HEK293T (cell line): ENCODE data around the gene ATP1A2.

Experiments used
- CTCF ChIA-PET: fragments of 350-600 bp; formaldehyde crosslinking; extraction: SDS; loops from one replicate; lab custom pipeline; 2021; ENCODE audit warnings: antibody characterized with exemption, inconsistent platforms; lab: Yijun Ruan, JAX
- POLR2A ChIA-PET: fragments of 350-600 bp; formaldehyde crosslinking; extraction: SDS; loops from one replicate; lab custom pipeline; 2020; ENCODE audit warnings: antibody characterized with exemption, inconsistent platforms; lab: Yijun Ruan, JAX
- DNase-seq: peaks from one replicate; pipeline ENCODE4 v3.0.0; 2012; ENCODE audit warnings: mixed read lengths; ENCODE audit errors: extremely low spot score
- ARNT ChIP-seq: fragments of 450-650 bp; IDR thresholded peaks from 2 replicates; pipeline ENCODE4 v1.6.1; 2017; ENCODE audit warnings: mild to moderate bottlenecking
- BHLHE40 ChIP-seq: fragments of 450-650 bp; IDR thresholded peaks from 2 replicates; pipeline ENCODE4 v1.6.1; 2016; ENCODE audit warnings: mild to moderate bottlenecking, moderate library complexity, borderline replicate concordance
- CTBP1 ChIP-seq: fragments of 450-650 bp; IDR thresholded peaks from 2 replicates; pipeline ENCODE4 v1.6.1; 2016; ENCODE audit warnings: borderline replicate concordance
- ELF4 ChIP-seq: fragments of 450-650 bp; IDR thresholded peaks from 2 replicates; pipeline ENCODE4 v1.6.1; 2017; ENCODE audit warnings: antibody characterized with exemption
- FOXA1 ChIP-seq: fragments of 450-650 bp; IDR thresholded peaks from 2 replicates; pipeline ENCODE4 v1.6.1; 2016; ENCODE audit warnings: mild to moderate bottlenecking
- FOXK2 ChIP-seq: fragments of 450-650 bp; IDR thresholded peaks from 2 replicates; pipeline ENCODE4 v1.6.1; 2016; ENCODE audit warnings: mild to moderate bottlenecking
- FOXM1 ChIP-seq: fragments of 450-650 bp; IDR thresholded peaks from 2 replicates; pipeline ENCODE4 v1.6.1; 2017; ENCODE audit warnings: mild to moderate bottlenecking, borderline replicate concordance
- HDGF ChIP-seq: fragments of 450-650 bp; IDR thresholded peaks from 2 replicates; pipeline ENCODE4 v1.6.1; 2017; ENCODE audit warnings: antibody characterized with exemption, borderline replicate concordance
- L3MBTL2 ChIP-seq: fragments of 450-650 bp; conservative IDR thresholded peaks from 2 replicates; pipeline ENCODE4 v1.6.1; 2016; ENCODE audit warnings: mild to moderate bottlenecking
- LEF1 ChIP-seq: fragments of 450-650 bp; IDR thresholded peaks from 2 replicates; pipeline ENCODE4 v1.6.1; 2017; ENCODE audit warnings: mild to moderate bottlenecking, borderline replicate concordance
- NFRKB ChIP-seq: fragments of 450-650 bp; IDR thresholded peaks from 2 replicates; pipeline ENCODE4 v1.6.1; 2016; ENCODE audit warnings: mild to moderate bottlenecking, moderate library complexity
- SP1 ChIP-seq: fragments of 450-650 bp; IDR thresholded peaks from 2 replicates; pipeline ENCODE4 v1.6.1; 2017
- SUZ12 ChIP-seq: fragments of 450-650 bp; IDR thresholded peaks from 2 replicates; pipeline ENCODE4 v1.6.1; 2016; ENCODE audit warnings: mild to moderate bottlenecking
- TARDBP ChIP-seq: fragments of 450-650 bp; IDR thresholded peaks from 2 replicates; pipeline ENCODE4 v1.6.1; 2016
- ZNF384 ChIP-seq: fragments of 450-650 bp; IDR thresholded peaks from 2 replicates; pipeline ENCODE4 v1.6.1; 2016
- TF ChIP-seq, protein P1 (sequence below): fragments of 450-650 bp; IDR thresholded peaks from 2 replicates; pipeline ENCODE4 v1.6.1; 2016

The ATP1A2 gene

GRCh38 chr1:160149233-160149632, 33.7 kb downstream of the ATP1A2 start:
- no peak for DNase-seq
- ChIA-PET CTCF (no interaction called here), POLR2A (no interaction called here)
- TF ChIP-seq ZNF384 (no peak), LEF1 (no peak)

- no peak for DNase-seq
- ChIA-PET POLR2A (no interaction called here), CTCF (no interaction called here)
Observed at GRCh38 chr1:160149716-160150115, 34.2 kb downstream of the ATP1A2 start.

GRCh38 chr1:160151303-160151702, 35.7 kb downstream of the ATP1A2 start, which contains the start of gene ATP1A4:
Gene ATP1A4 (plus strand): TSS chr1:160151603. CDS start chr1:160152041, 438 bp downstream.
- TF ChIP-seq ARNT (no peak), L3MBTL2 (no peak), TARDBP (no peak), BHLHE40 (no peak), FOXA1 (no peak)
- ChIA-PET POLR2A (no interaction called here), CTCF (interaction anchor here (0.6 kb wide), 1 partner anchor 515 kb away, joined by 6 read pairs; no protein-coding TSS in a partner anchor)
- DNase-seq, result no peak

More at GRCh38 chr1:160149716-160150115, 34.2 kb downstream of the ATP1A2 start:
- no peak for TF ChIP-seq ELF4
- no peak for TF ChIP-seq ARNT
- TF ChIP-seq HDGF, result no peak
- no peak for TF ChIP-seq SP1
- no peak for TF ChIP-seq L3MBTL2
- TF ChIP-seq ZNF384, result no peak
- no peak for TF ChIP-seq FOXA1
- TF ChIP-seq SUZ12, result no peak
- TF ChIP-seq, protein P1, sequence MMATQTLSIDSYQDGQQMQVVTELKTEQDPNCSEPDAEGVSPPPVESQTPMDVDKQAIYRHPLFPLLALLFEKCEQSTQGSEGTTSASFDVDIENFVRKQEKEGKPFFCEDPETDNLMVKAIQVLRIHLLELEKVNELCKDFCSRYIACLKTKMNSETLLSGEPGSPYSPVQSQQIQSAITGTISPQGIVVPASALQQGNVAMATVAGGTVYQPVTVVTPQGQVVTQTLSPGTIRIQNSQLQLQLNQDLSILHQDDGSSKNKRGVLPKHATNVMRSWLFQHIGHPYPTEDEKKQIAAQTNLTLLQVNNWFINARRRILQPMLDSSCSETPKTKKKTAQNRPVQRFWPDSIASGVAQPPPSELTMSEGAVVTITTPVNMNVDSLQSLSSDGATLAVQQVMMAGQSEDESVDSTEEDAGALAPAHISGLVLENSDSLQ, result no peak

DNA sequence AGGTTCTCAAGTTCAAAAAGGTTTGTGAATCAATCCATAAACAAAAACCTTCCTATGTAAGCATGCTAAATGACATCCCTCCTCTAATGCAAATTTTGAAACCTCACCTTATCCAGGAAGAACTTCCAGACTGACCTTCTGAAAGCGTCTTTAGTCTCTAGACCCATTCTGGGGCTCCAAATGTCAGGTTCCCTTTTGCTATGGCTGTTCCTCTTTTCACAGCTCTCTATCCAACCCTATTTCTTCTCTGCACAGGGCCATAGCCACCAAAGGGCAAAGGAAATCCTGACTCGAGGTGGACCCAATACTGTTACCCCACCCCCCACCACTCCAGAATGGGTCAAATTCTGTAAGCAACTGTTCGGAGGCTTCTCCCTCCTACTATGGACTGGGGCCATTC, 39.2 kb downstream of the ATP1A2 start:
- POLR2A ChIA-PET, result no interaction called here
- CTCF ChIA-PET, result no interaction called here
- DNase-seq, result no peak
- TF ChIP-seq ARNT, result no peak
- TF ChIP-seq HDGF, result no peak
- TF ChIP-seq CTBP1, result no peak
- no peak for TF ChIP-seq TARDBP
- no peak for TF ChIP-seq LEF1
- no peak for TF ChIP-seq BHLHE40
- no peak for TF ChIP-seq FOXM1

DNA sequence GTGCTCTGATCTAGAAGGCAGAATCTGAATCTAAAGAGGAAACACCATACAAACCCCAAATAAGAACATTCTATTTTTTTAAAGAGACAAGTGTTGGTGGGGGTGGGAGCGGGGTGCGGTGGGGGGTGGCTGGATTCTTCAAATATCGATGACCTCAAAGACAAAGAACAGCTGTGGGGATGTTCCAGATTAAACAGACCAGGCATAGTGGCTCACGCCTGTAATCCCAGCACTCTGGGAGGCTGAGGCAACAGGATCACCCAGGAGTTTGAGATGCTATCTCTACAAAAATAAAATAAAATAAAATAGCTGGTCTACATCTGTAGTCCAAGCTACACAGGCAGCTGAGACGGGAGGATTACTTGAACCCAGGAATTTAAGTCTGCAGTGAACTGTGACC, 40.8 kb downstream of the ATP1A2 start:
- DNase-seq, result no peak
- CTCF ChIA-PET, result interaction anchor here (1.0 kb wide), 1 partner anchor 136 kb away, joined by 3 read pairs; no protein-coding TSS in a partner anchor
- TF ChIP-seq LEF1, result no peak
- TF ChIP-seq L3MBTL2, result no peak
- TF ChIP-seq SP1, result no peak
- no peak for TF ChIP-seq TARDBP
- TF ChIP-seq BHLHE40, result no peak
- TF ChIP-seq ZNF384, result no peak
- no peak for TF ChIP-seq FOXA1
- no peak for TF ChIP-seq ELF4
- TF ChIP-seq FOXK2, result no peak
- TF ChIP-seq CTBP1, result no peak
- TF ChIP-seq, protein P1, result no peak
- no peak for TF ChIP-seq ARNT
- TF ChIP-seq SUZ12, result no peak
- no peak for TF ChIP-seq HDGF
- POLR2A ChIA-PET, result no interaction called here

DNA sequence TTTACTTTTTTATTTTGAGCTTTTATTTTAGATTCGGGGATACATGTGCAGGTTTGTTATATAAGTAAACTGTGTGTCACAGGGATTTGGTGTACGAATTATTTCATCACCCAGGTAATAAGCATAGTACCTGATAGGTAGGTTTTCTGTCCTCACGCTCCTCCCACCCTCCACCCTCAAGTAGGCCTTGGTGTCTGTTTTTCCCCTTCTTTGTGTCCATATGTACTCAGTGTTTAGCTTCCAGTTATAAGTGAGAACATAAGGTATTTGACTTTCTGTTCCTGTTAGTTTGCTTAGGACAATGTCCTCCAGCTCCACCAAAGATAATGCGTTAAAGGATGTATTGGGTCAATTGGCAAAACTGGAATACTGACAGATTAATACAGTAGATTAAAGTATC, 41.6 kb downstream of the ATP1A2 start:
- POLR2A ChIA-PET, result no interaction called here
- CTCF ChIA-PET, result interaction anchor here (1.0 kb wide), 1 partner anchor 135 kb away, joined by 3 read pairs; no protein-coding TSS in a partner anchor
- TF ChIP-seq L3MBTL2 (no peak), FOXK2 (no peak), HDGF (no peak), ZNF384 (no peak), TARDBP (no peak), ARNT (no peak), LEF1 (no peak), BHLHE40 (no peak), SUZ12 (no peak), SP1 (no peak)
- no peak for DNase-seq

- no peak for TF ChIP-seq ZNF384
- ChIA-PET CTCF (no interaction called here), POLR2A (no interaction called here)
- no peak for DNase-seq
Observed at GRCh38 chr1:160158031-160158430, 42.5 kb downstream of the ATP1A2 start.

DNA sequence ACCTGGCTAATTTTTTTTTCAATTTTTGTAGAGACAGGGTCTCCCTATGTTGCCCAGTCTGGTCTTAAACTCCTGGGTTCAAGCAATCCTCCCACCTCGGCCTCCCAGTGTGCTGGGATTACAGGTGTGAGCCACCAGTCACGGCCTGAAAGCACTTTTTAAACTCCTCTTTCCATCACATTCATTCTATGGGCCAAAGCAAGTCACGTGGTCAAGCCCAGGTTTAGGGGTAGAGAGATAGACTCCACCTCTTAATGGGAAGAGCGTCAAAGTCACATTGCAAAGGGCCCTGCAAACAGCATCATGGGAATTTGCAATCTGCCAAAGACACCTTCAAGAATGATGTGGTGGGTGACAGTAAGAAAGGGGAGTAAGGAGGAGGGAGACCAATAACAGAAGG, 43.0 kb downstream of the ATP1A2 start:
- POLR2A ChIA-PET, result no interaction called here
- TF ChIP-seq SP1, result no peak
- TF ChIP-seq TARDBP, result no peak
- TF ChIP-seq FOXA1, result no peak
- TF ChIP-seq FOXK2, result no peak
- no peak for TF ChIP-seq ARNT
- no peak for TF ChIP-seq BHLHE40
- no peak for TF ChIP-seq L3MBTL2
- TF ChIP-seq LEF1, result no peak
- no peak for TF ChIP-seq ZNF384
- no peak for TF ChIP-seq HDGF
- TF ChIP-seq SUZ12, result no peak
- no peak for TF ChIP-seq FOXM1
- TF ChIP-seq ELF4, result no peak
- TF ChIP-seq CTBP1, result no peak
- TF ChIP-seq, protein P1, result no peak
- no peak for TF ChIP-seq NFRKB
- no peak for DNase-seq
- CTCF ChIA-PET, result no interaction called here
